Small intestine (tissue), 7 donors: Measurements from ENCODE around the gene FBXO5. TPM values are rescaled to one million over a fixed set of nuclear protein-coding genes. Genes with fewer than 3 reads are reported as not detected.
"Not testable (repeated sequence)": the region's sequence is repeated elsewhere in the genome, so short reads cannot be mapped to it uniquely, and the experiment has no call there.

Experiments
- DNase-seq, 2 donors: peaks; one replicate each; pipeline versions ENCODE4 v3.0.0 to v3.0.0-alpha.2; 2013
- FAIRE-seq: peaks from 2 replicates; lab custom pipeline; 2012; peaks lifted over from hg19 to GRCh38; lab: Jason Lieb, UNC
- H3K27ac ChIP-seq, 3 donors: one replicate each; pipeline ENCODE4 v1.5.1; 2013; ENCODE audit warnings: low read length in 2 of 3, mild to moderate bottlenecking in 2 of 3, control low read depth in 1 of 3, inconsistent platforms in 1 of 3, low read depth in 1 of 3, moderate library complexity in 1 of 3
- H3K27me3 ChIP-seq, 3 donors: one replicate each; pipeline ENCODE4 v1.6.1; 2013; ENCODE audit warnings: low read length in 3 of 3, inconsistent platforms in 1 of 3; ENCODE audit not compliant: control insufficient read depth in 3 of 3, insufficient read depth in 3 of 3
- H3K36me3 ChIP-seq, 3 donors: one replicate each; pipeline ENCODE4 v1.6.1; 2013; ENCODE audit warnings: low read length in 3 of 3, inconsistent platforms in 1 of 3, low read depth in 1 of 3, mild to moderate bottlenecking in 1 of 3, moderate library complexity in 1 of 3; ENCODE audit not compliant: control insufficient read depth in 3 of 3, insufficient read depth in 2 of 3
- H3K4me1 ChIP-seq, 3 donors: one replicate each; pipeline ENCODE4 v1.6.1; 2013; ENCODE audit warnings: low read length in 2 of 3, inconsistent platforms in 1 of 3, low read depth in 1 of 3, mild to moderate bottlenecking in 1 of 3, moderate library complexity in 1 of 3; ENCODE audit not compliant: control insufficient read depth in 3 of 3, insufficient read depth in 2 of 3
- H3K4me3 ChIP-seq, 3 donors: one replicate each; pipeline ENCODE4 v1.5.1; 2013; ENCODE audit warnings: low read length in 3 of 3, control low read depth in 1 of 3, inconsistent platforms in 1 of 3, low read depth in 1 of 3, mild to moderate bottlenecking in 1 of 3, moderate library complexity in 1 of 3
- H3K9me3 ChIP-seq, 2 donors: one replicate each; pipeline ENCODE4 v1.6.1; 2013; ENCODE audit warnings: low read depth in 1 of 2, low read length in 1 of 2; ENCODE audit not compliant: control insufficient read depth in 2 of 2, insufficient read depth in 1 of 2
- WGBS, 3 donors: extraction: QIAGEN DNeasy Blood & Tissue Kit; methylation state at CpG; one replicate each; pipeline ENCODE4 v1.1.7; 2013; 5-methylcytosine and 5-hydroxymethylcytosine counted together
- polyA plus RNA-seq, 4 donors: library from polyadenylated mRNA; stranded (reverse) in 3 of 4; unstranded in 1 of 4; fragments of 200-250 nt in 3 of 4; fragments of 120-200 nt in 1 of 4; gene quantifications; one replicate each; pipeline versions ENCODE4 v1.2.1 to v1.2.3, GENCODE V29; 2013
- donor health status: healthy with polysubstance abuse.
- donor health status: control.
- donor health status: control.
- donor health status: Bipolar disorder and iron deficiency.
- donor health status: healthy.

FBXO5 gene
- polyA plus RNA-seq, 4 donors: 2.0 to 14.7 (median 4.3) TPM

- no peak for FAIRE-seq
- H3K4me1 ChIP-seq: peaks cover 0 to 4% (median under 1%) of the 10 kb centered on the region in 3 donors
- no peak for DNase-seq
- WGBS, 3 donors: 88 to 96% (median 95%) methylated on average over 1 of the region's 1 CpG
- H3K4me3 ChIP-seq: no peak overlapping the region
- H3K9me3 ChIP-seq: no peaks in the 10 kb centered on the region
- H3K27ac ChIP-seq: no peak overlapping the region
- no peaks in the 10 kb centered on the region for H3K27me3 ChIP-seq
- peaks cover 2 to 6% (median 4%) of the 10 kb centered on the region in 3 donors for H3K36me3 ChIP-seq
Observed at GRCh38 chr6:152976749-152977148, 6.1 kb downstream of the FBXO5 start.

GRCh38 chr6:152975204-152975915 lies 7.5 kb downstream of the FBXO5 start:
- peaks cover 4 to 6% (median 4%) of the 10 kb centered on the region in 3 donors for H3K36me3 ChIP-seq
- no peak overlapping the region for H3K27ac ChIP-seq
- peaks cover 0 to 4% (median 0%) of the 10 kb centered on the region in 3 donors for H3K4me1 ChIP-seq
- FAIRE-seq (no peak), DNase-seq (peak; percentile 28 to 46)
- H3K9me3 ChIP-seq: no peaks in the 10 kb centered on the region
- no peaks in the 10 kb centered on the region for H3K27me3 ChIP-seq
- H3K4me3 ChIP-seq: no peak overlapping the region
- WGBS, 3 donors: 61 to 70% (median 68%) methylated on average over 4 of the region's 4 CpGs

GRCh38 chr6:152973916-152974315 lies 8.9 kb downstream of the FBXO5 start:
- Histone ChIP-seq H3K36me3 (peaks cover 6 to 12% (median 8%) of the 10 kb centered on the region in 3 donors), H3K4me1 (peaks cover 0 to 4% (median 0%) of the 10 kb centered on the region in 3 donors), H3K4me3 (no peak overlapping the region), H3K27ac (no peak overlapping the region), H3K9me3 (no peaks in the 10 kb centered on the region), H3K27me3 (no peaks in the 10 kb centered on the region)
- FAIRE-seq (no peak), DNase-seq (no peak)
- 95 to 100% (median 97%) methylated on average over 1 of the region's 1 CpG for WGBS, 3 donors

- no peak for FAIRE-seq
- H3K27ac ChIP-seq: no peak overlapping the region
- no peaks in the 10 kb centered on the region for H3K4me1 ChIP-seq
- peaks cover 3 to 12% (median 8%) of the 10 kb centered on the region in 3 donors for H3K36me3 ChIP-seq
- WGBS, 3 donors: 90 to 95% (median 94%) methylated on average over 6 of the region's 6 CpGs
- H3K9me3 ChIP-seq: no peaks in the 10 kb centered on the region
- no peak overlapping the region for H3K4me3 ChIP-seq
- H3K27me3 ChIP-seq: no peaks in the 10 kb centered on the region
- DNase-seq: no peak
Observed at GRCh38 chr6:152969688-152970418, 13.0 kb downstream of the FBXO5 start.

GRCh38 chr6:152966168-152966894 lies 16.5 kb downstream of the FBXO5 start:
- WGBS, 3 donors: 91 to 94% (median 92%) methylated on average over 11 to 15 of the region's 15 CpGs
- H3K4me1 ChIP-seq, H3K27ac ChIP-seq, H3K9me3 ChIP-seq, H3K4me3 ChIP-seq, DNase-seq, H3K27me3 ChIP-seq, FAIRE-seq: not testable (repeated sequence)
- H3K36me3 ChIP-seq: peaks cover 0 to 11% (median 4%) of the 10 kb centered on the region in 3 donors

GRCh38 chr6:152959333-152959732 lies 23.5 kb downstream of the FBXO5 start:
- FAIRE-seq: no peak
- Histone ChIP-seq H3K27me3 (no peaks in the 10 kb centered on the region), H3K27ac (no peak overlapping the region), H3K9me3 (peaks cover 0 to 7% of the 10 kb centered on the region in 2 donors), H3K36me3 (no peaks in the 10 kb centered on the region), H3K4me1 (no peaks in the 10 kb centered on the region), H3K4me3 (no peak overlapping the region)
- WGBS, 3 donors: 93 to 94% (median 93%) methylated on average over 24 of the region's 24 CpGs
- no peak for DNase-seq

GRCh38 chr6:152957796-152958195 lies 25.0 kb downstream of the FBXO5 start:
- Histone ChIP-seq H3K27me3 (no peaks in the 10 kb centered on the region), H3K36me3 (no peaks in the 10 kb centered on the region), H3K4me1 (no peaks in the 10 kb centered on the region), H3K4me3 (no peak overlapping the region), H3K9me3 (peaks cover 0 to 7% of the 10 kb centered on the region in 2 donors), H3K27ac (no peak overlapping the region)
- FAIRE-seq (no peak), DNase-seq (no peak)
- 65 to 71% (median 65%) methylated on average over 1 of the region's 1 CpG for WGBS, 3 donors

- H3K27ac ChIP-seq: no peak overlapping the region
- H3K4me3 ChIP-seq: no peak overlapping the region
- no peaks in the 10 kb centered on the region for H3K4me1 ChIP-seq
- H3K9me3 ChIP-seq: peaks cover 0 to 7% of the 10 kb centered on the region in 2 donors
- DNase-seq (no peak), FAIRE-seq (no peak)
- 57 to 70% (median 59%) methylated on average over 3 of the region's 3 CpGs for WGBS, 3 donors
- H3K36me3 ChIP-seq: no peaks in the 10 kb centered on the region
- H3K27me3 ChIP-seq: no peaks in the 10 kb centered on the region
Observed at GRCh38 chr6:152954443-152954842, 28.4 kb downstream of the FBXO5 start.
